ENCODE results near the gene U2SURP. TPM values are rescaled to one million over a fixed set of nuclear protein-coding genes. Genes with fewer than 3 reads are reported as not detected.

U2SURP gene
- total and polyA plus RNA-seq, 2 donors (not counting 1 experiment from before 2014, with no cell fraction given): 15.1 to 138 TPM

DNA sequence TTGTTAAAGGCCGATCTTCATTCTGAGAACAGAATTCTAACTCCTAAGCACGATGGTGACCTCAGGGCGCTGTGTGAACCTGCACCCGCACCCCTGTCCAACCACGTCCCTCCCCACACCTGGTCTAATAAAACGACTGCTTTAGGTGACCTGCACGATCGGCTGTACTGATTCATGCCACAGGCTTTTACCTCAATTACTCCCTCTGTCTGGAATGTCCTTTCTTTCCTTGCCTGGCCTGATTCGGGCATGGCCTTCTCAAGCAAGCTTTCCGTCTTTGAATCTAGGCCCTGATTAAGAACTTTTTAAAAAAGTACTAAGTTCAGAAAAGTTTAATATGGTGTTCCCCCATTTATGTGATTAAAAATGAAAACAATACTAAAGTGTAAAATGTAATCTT, 842 bp upstream of the U2SURP start:
- ATAC-seq (ENCODE audit: low read depth): no peak
- H2AFZ ChIP-seq (ENCODE audit: insufficient read depth, low read depth, low read length, poor library complexity, severe bottlenecking): peak overlapping the region; percentile 96
- H4K20me1 ChIP-seq (ENCODE audit: control insufficient read depth, insufficient read depth, low read length, poor library complexity, severe bottlenecking): peaks cover 9% of the 10 kb centered on the region
- DNase-seq: no peak
- peak overlapping the region; percentile 96 for H3K4me3 Mint-ChIP-seq
- H3K27me3 ChIP-seq (replicated peaks in 1 of 4; ENCODE audit: control extremely low read depth in 1 of 4, control insufficient read depth in 3 of 4, insufficient read depth in 4 of 4, low read length in 3 of 4): no peaks in the 10 kb centered on the region
- peak overlapping the region; percentile 73 to 100 (median 97) for H3K4me3 ChIP-seq (ENCODE audit: control extremely low read depth in 1 of 5, extremely low read depth in 1 of 5, insufficient read depth in 1 of 5, low read depth in 2 of 5, low read length in 4 of 5)
- 57% methylated on average over 8 of the region's 10 CpGs for WGBS (ENCODE audit: insufficient coverage)
- intact Hi-C loops (cut with micrococcal nuclease): loop anchor here (5.0 kb wide), 4 partner anchors 403 to 1688 kb away; partner anchors contain the start of genes PLS1, RNF7 and TFDP2
- CTCF ChIA-PET: interaction anchor here (1.3 to 2.6 kb wide), 4 partner anchors 15 to 423 kb away, joined by 3 to 13 read pairs (median 4); partner anchors contain the start of gene ATR
- TF ChIP-seq EZH2 (IDR thresholded peaks at IDR 0.05; ENCODE audit: borderline replicate concordance, insufficient read depth, low read depth, low read length, poor library complexity, severe bottlenecking) (no peak), CTCF (IDR thresholded peaks at IDR 0.05) (no peak)
- no peaks in the 10 kb centered on the region for H3K27me3 Mint-ChIP-seq
- peak overlapping the region; percentile 96 for H3K27ac Mint-ChIP-seq
- H3K36me3 ChIP-seq (replicated peaks in 1 of 2; ENCODE audit: control extremely low read depth in 1 of 2, control insufficient read depth in 1 of 2, extremely low read depth in 1 of 2, insufficient read depth in 2 of 2, low read length in 1 of 2): no peaks in the 10 kb centered on the region
- peaks cover 19 to 20% of the 10 kb centered on the region in 2 donors for H3K4me1 ChIP-seq (ENCODE audit: control insufficient read depth in 2 of 2, insufficient read depth in 2 of 2, low read length in 2 of 2)
- no peaks in the 10 kb centered on the region for H3K9me3 Mint-ChIP-seq (ENCODE audit: insufficient read depth)
- H3K79me2 ChIP-seq (ENCODE audit: control insufficient read depth, insufficient read depth, low read length): peaks cover 44% of the 10 kb centered on the region
- peaks cover 29% of the 10 kb centered on the region for H3K4me1 Mint-ChIP-seq
- no peaks in the 10 kb centered on the region for H3K9me3 ChIP-seq (ENCODE audit: control extremely low read depth in 1 of 3, control insufficient read depth in 2 of 3, insufficient read depth in 1 of 3, low read length in 2 of 3)
- peak overlapping the region; percentile 87 for H3K4me2 ChIP-seq (replicated peaks; ENCODE audit: low read depth, low read length, poor library complexity, severe bottlenecking)
- peak overlapping the region; percentile 100 for H3K9ac ChIP-seq (ENCODE audit: low read length)
- H3K27ac ChIP-seq (ENCODE audit: low read length in 2 of 2): peak overlapping the region; percentile 86 to 98
- POLR2A ChIA-PET: interaction anchor here (0.6 to 2.7 kb wide), 5 partner anchors 422 to 972 kb away, joined by 4 to 18 read pairs (median 9); partner anchors contain the start of genes ATR, DIPK2A and XRN1

- Histone ChIP-seq H4K20me1 (ENCODE audit: control insufficient read depth, insufficient read depth, low read length, poor library complexity, severe bottlenecking) (peaks cover 13% of the 10 kb centered on the region), H3K79me2 (ENCODE audit: control insufficient read depth, insufficient read depth, low read length) (peaks cover 49% of the 10 kb centered on the region), H3K27me3 (replicated peaks in 1 of 4; ENCODE audit: control extremely low read depth in 1 of 4, control insufficient read depth in 3 of 4, insufficient read depth in 4 of 4, low read length in 3 of 4) (no peaks in the 10 kb centered on the region), H2AFZ (ENCODE audit: insufficient read depth, low read depth, low read length, poor library complexity, severe bottlenecking) (peak overlapping the region; percentile 96), H3K4me3 (ENCODE audit: control extremely low read depth in 1 of 5, extremely low read depth in 1 of 5, insufficient read depth in 1 of 5, low read depth in 2 of 5, low read length in 4 of 5) (peak overlapping the region; percentile 73 to 100 (median 97)), H3K9me3 (ENCODE audit: control extremely low read depth in 1 of 3, control insufficient read depth in 2 of 3, insufficient read depth in 1 of 3, low read length in 2 of 3) (no peaks in the 10 kb centered on the region), H3K9ac (ENCODE audit: low read length) (peak overlapping the region; percentile 100), H3K4me2 (replicated peaks; ENCODE audit: low read depth, low read length, poor library complexity, severe bottlenecking) (peak overlapping the region; percentile 87), H3K27ac (ENCODE audit: low read length in 2 of 2) (peak overlapping the region; percentile 86 to 98), H3K36me3 (replicated peaks in 1 of 2; ENCODE audit: control extremely low read depth in 1 of 2, control insufficient read depth in 1 of 2, extremely low read depth in 1 of 2, insufficient read depth in 2 of 2, low read length in 1 of 2) (no peaks in the 10 kb centered on the region), H3K4me1 (ENCODE audit: control insufficient read depth in 2 of 2, insufficient read depth in 2 of 2, low read length in 2 of 2) (peaks cover 19 to 20% of the 10 kb centered on the region in 2 donors)
- ChIA-PET CTCF (interaction anchor here (0.6 to 2.6 kb wide), 9 partner anchors 10 to 423 kb away, joined by 3 to 13 read pairs (median 3); partner anchors contain the start of gene ATR), POLR2A (interaction anchor here (0.6 to 2.7 kb wide), 6 partner anchors 8 to 971 kb away, joined by 3 to 17 read pairs (median 4); partner anchors contain the start of genes ATR, DIPK2A and XRN1)
- WGBS (ENCODE audit: insufficient coverage): 0% methylated on average over 5 of the region's 15 CpGs
- H3K4me1 Mint-ChIP-seq: peaks cover 29% of the 10 kb centered on the region
- intact Hi-C loops (cut with micrococcal nuclease): loop anchor here (1.0 to 5.0 kb wide), 9 partner anchors 118 to 1689 kb away; partner anchors contain the start of genes ATR, CHST2, PLS1 and RNF7
- DNase-seq (no peak), ATAC-seq (ENCODE audit: low read depth) (peak; percentile 58)
- TF ChIP-seq EZH2 (IDR thresholded peaks at IDR 0.05; ENCODE audit: borderline replicate concordance, insufficient read depth, low read depth, low read length, poor library complexity, severe bottlenecking): no peak
- TF ChIP-seq CTCF (IDR thresholded peaks at IDR 0.05): no peak
- H3K4me3 Mint-ChIP-seq: peak overlapping the region; percentile 96
- no peaks in the 10 kb centered on the region for H3K9me3 Mint-ChIP-seq (ENCODE audit: insufficient read depth)
- H3K27ac Mint-ChIP-seq: peak overlapping the region; percentile 96
- no peaks in the 10 kb centered on the region for H3K27me3 Mint-ChIP-seq
These were observed 369 bp upstream of the U2SURP start for GRCh38 chr3:143001034-143001368.
